CD4-positive, alpha-beta T cell treated with Interleukin-1 beta for 1 hour (primary cell): ENCODE results near the gene PHPT1.

ENCODE experiments used
- DNase-seq, 2 donors: peaks; one replicate each; pipeline ENCODE4 v3.0.0-alpha.2; 2020 to 2022

The PHPT1 gene

GRCh38 chr9:136849960-136850865, 1.0 kb downstream of the PHPT1 start:
- DNase-seq, result no peak

DNA sequence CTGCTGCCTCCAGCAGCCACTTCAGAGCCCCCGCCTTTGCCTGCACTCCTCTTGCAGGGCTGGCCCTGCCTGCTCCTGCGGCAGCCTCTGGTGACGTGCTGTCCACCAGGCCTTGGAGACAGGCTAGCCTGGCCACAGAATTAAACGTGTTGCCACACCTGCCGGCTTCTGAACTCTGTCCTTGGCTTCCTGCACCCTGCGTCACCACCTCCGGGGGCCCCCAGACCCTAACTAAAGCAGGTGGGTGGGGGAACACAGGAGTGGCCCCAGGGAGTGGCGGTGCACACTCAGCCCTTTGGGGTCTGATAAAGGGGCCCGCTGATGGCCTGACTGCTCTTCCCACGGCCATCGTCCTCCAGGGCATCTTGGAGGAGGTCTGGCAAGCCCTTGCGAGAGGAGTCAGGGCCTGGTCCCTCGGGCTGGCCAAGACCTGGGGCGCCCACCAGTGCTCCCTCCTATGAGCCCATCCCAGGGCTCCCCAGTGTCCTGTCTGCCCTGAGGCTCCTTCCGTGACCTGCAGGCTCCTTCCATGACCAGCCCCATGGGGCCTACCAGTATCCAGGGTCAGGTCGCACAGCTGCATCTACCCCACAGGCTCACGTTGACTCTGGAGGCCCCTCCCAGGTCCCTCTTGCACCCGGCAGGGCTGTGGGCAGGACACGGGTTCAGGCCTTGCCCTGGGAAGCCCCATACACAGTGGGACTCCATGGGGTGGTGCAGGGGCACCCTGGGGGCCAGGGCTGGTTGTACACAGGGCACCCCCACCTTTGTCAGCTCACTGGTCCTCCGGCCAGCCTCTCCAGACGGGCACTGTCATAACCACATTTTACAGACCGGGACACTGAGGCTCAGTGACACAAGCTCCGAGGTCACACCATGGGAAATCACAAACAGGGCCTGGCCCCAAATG, 1.9 kb downstream of the PHPT1 start:
- no peak for DNase-seq

GRCh38 chr9:136851941-136852663, 2.9 kb downstream of the PHPT1 start, which contains the start of gene MAMDC4:
TSS of gene MAMDC4 (plus strand) at chr9:136852346. CDS start at chr9:136852417, 71 bp downstream.
- DNase-seq, result no peak

DNA sequence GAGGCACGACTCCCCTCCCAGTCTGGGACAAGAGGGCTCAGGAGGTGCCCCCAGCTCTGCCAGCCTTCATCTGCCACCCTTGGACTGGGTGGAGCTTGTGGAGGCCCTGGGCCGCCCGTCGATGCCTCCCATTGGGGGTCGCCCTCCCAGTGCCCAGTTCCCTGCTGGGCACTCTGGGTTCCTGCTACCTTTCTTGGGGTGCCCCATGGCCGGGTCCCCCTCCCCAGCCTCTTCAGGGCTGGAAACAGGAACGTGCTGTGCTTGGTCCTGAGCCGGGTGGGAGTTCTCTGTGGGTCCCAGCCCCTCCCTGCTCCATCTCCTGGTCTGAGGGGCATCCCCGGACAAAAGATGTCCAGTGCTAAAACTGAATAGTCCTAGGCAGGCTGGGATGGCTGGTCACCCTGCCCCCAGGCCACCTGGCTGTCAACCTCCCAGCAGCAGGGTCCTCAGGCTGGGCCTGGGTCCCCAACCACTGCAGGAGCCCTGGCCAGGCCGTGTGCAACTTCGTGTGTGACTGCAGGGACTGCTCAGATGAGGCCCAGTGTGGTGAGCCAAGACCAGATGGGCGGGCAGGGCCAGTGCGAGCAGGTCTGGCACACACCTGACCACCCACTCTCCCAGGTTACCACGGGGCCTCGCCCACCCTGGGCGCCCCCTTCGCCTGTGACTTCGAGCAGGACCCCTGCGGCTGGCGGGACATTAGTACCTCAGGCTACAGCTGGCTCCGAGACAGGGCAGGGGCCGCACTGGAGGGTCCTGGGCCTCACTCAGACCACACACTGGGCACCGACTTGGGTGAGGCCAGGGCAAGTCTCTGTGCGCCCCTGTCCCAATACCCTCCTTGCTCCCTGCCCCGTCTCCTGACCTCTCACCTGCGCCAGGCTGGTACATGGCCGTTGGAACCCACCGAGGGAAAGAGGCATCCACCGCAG, 3.7 kb downstream of the PHPT1 start:
- DNase-seq, result no peak

GRCh38 chr9:136853596-136854112, 4.4 kb downstream of the PHPT1 start:
- DNase-seq, result no peak

GRCh38 chr9:136854113-136854841, 5.1 kb downstream of the PHPT1 start:
- DNase-seq, result no peak

DNA sequence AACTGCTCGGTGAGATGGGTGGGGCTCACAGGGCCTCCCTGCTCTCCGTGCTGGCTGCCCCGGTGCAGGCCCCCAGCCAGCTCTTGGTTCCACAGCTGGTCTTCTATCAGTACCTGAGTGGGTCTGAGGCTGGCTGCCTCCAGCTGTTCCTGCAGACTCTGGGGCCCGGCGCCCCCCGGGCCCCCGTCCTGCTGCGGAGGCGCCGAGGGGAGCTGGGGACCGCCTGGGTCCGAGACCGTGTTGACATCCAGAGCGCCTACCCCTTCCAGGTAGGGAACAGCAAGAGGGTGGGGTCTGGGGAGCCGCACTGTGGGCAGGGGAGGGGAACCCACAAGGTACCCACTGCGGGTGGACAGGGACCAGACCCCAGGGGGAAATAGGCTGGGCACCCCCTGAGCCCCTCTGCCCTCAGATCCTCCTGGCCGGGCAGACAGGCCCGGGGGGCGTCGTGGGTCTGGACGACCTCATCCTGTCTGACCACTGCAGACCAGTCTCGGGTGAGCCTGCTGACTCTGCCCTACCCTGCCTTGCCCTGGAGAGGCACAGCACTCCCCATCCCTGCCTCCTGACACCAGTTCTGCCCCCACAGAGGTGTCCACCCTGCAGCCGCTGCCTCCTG, 5.7 kb downstream of the PHPT1 start:
- no peak for DNase-seq

DNA sequence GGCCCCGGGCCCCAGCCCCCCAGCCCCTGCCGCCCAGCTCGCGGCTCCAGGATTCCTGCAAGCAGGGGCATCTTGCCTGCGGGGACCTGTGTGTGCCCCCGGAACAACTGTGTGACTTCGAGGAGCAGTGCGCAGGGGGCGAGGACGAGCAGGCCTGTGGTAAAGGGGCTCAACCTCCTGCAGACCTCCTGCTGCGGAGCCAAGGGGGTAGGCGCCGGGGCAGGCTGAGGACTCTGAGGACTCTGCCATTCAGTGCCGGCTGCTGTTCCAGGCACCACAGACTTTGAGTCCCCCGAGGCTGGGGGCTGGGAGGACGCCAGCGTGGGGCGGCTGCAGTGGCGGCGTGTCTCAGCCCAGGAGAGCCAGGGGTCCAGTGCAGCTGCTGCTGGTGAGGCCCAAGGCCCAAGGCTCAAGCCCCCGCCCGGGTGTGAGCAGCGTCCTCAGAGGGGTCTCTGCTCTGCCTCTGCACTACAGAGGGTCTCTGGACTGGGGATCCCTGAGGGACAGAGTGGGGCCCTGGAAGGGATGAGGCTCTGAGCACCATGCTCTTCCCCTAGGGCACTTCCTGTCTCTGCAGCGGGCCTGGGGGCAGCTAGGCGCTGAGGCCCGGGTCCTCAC, 6.4 kb downstream of the PHPT1 start:
- DNase-seq, result no peak

GRCh38 chr9:136856079-136856476, 6.9 kb downstream of the PHPT1 start:
- no peak for DNase-seq

DNA sequence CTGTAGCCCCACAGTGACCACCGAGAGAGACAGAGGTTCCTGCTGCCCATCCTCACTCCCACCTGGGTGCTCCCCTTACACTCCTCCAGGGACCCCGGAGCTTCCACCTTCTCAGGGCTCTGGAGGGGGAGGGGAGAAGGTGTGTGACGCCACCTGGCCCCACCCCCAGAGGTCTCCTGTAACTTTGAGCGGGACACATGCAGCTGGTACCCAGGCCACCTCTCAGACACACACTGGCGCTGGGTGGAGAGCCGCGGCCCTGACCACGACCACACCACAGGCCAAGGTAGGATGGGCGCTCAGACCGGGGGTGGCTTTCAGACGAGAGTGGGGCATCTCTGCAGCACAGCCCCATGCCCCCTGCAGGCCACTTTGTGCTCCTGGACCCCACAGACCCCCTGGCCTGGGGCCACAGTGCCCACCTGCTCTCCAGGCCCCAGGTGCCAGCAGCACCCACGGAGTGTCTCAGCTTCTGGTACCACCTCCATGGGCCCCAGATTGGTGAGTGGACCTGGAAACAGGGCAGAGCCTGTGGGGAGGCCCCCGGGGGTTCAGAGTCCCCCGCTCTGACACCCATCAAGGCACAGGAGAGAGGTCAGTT, 7.4 kb downstream of the PHPT1 start:
- DNase-seq, result no peak

GRCh38 chr9:136857166-136857565, 8.0 kb downstream of the PHPT1 start:
- DNase-seq, result no peak

DNA sequence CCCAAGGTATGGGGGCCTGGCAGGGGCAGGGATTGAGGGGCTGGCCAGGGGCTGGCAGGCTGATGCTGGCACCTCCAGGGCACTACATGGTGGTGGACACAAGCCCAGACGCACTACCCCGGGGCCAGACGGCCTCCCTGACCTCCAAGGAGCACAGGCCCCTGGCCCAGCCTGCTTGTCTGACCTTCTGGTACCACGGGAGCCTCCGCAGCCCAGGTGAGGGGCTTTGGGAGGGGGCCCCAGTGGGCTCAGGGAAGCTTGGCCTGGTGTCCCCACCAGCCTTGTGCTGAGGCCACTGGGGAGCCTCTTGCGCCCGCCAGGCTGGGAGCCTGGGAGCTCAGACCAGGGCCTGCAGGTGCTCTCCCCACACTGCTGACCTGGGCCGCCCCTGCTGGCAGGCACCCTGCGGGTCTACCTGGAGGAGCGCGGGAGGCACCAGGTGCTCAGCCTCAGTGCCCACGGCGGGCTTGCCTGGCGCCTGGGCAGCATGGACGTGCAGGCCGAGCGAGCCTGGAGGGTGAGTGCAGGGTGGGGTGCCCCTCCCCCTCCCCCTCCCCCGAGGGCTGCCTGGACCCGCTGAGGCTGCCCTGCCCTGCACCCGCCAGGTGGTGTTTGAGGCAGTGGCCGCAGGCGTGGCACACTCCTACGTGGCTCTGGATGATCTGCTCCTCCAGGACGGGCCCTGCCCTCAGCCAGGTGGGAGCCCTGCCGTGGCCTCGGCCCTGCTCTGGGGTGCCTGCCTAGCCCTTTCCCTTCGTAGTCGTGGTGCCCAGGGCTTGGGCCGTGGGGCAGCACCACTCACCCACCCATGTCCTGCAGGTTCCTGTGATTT, 8.6 kb downstream of the PHPT1 start:
- no peak for DNase-seq

DNA sequence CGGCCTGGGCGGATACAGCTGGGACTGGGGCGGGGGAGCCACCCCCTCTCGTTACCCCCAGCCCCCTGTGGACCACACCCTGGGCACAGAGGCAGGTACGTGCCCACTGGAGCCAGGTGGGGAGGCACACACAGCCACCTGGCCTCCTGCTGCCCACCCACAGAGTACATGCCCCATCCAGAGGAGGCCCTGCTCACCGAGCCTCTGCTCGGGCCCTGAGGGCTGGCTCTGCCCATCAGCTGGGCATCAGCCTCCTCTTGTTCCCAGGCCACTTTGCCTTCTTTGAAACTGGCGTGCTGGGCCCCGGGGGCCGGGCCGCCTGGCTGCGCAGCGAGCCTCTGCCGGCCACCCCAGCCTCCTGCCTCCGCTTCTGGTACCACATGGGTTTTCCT, 9.2 kb downstream of the PHPT1 start:
- no peak for DNase-seq

- no peak for DNase-seq
Observed at GRCh38 chr9:136858844-136859757, 9.9 kb downstream of the PHPT1 start.

GRCh38 chr9:136860529-136860928, 11.3 kb downstream of the PHPT1 start:
- DNase-seq, result no peak

DNA sequence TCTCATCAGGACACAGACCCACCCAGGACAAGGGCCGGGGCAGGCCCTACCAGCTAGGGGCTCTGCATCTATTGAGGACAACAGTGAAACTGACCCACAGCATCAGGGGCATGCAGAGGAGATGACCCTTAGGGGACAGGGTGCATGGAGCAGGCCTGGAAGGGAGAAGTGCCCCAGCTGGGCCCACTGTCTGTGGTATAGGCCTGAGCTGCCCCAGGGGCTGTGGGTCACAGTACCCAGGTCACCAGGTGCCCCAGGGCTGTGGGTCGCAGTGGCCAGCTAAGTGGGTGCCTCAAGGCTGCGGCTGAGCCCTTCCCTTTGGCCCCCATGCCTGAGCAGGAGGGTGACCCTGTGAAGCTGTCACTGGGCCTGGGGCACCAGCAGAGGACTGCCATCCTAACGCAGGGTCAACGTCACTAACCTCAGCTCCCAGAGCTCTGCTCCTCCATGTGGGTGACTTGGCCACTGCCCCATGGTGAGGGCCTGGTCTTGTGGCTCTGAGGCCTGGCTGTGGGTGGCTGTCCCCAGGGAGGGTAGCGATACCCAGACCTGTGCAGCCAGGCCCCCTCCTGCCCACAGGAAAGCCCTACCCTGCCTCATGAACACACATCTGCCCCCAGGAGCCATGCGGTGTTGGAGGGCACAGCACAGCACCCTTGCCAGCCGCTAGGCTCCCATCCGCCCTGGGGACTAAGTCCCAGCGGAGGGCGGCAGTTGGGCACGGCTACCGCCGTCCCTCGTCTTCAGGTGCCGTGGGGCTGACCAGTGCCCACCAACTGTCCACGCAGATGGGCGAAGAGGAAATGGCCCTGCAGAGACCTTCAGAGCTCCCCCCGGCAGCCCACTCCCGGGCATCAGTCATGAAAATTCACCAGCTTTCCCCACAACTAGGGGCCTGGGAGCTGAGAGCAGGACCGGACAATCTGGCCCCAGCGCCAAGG, 12.0 kb downstream of the PHPT1 start:
- DNase-seq, result no peak
